ENCODE data around the gene ATG9B. TPM values are rescaled to one million over a fixed set of nuclear protein-coding genes. Genes with fewer than 3 reads are reported as not detected.

ATG9B gene
- total and polyA plus RNA-seq, 2 of the 13 experiments (the other 11 are each of a cell fraction or from before 2014, with no cell fraction given), result 0.24 TPM; not detected in 1

DNA sequence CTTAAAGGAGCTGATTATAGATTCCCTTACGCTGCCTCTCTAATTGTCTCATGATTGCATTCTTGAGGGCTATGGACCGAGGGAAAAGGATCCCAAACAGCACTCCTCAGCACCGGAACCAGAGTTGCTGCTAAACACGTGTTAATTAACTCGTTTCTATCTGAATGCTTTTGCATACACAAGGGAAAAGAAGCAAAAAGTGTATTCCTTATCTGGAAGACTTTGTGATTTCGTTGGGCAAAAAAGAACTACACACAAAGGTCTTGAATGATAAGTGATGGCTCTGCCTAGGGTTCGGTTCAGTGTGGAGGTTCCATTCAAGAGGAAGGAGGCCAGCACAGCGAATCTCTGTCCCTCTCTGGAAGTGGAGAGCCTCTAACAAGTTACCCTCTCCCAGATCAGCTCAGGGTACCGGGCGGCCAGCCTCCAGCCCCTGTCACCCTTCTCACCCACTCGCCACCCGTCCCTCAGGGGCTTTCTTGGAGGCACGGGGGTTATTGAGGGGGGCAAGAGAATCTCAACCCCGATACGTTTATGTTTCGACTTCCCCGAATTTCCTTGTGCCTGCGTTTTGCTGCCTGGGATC, 34.6 kb upstream of the ATG9B start (continued):
- TF ChIP-seq, protein P1, sequence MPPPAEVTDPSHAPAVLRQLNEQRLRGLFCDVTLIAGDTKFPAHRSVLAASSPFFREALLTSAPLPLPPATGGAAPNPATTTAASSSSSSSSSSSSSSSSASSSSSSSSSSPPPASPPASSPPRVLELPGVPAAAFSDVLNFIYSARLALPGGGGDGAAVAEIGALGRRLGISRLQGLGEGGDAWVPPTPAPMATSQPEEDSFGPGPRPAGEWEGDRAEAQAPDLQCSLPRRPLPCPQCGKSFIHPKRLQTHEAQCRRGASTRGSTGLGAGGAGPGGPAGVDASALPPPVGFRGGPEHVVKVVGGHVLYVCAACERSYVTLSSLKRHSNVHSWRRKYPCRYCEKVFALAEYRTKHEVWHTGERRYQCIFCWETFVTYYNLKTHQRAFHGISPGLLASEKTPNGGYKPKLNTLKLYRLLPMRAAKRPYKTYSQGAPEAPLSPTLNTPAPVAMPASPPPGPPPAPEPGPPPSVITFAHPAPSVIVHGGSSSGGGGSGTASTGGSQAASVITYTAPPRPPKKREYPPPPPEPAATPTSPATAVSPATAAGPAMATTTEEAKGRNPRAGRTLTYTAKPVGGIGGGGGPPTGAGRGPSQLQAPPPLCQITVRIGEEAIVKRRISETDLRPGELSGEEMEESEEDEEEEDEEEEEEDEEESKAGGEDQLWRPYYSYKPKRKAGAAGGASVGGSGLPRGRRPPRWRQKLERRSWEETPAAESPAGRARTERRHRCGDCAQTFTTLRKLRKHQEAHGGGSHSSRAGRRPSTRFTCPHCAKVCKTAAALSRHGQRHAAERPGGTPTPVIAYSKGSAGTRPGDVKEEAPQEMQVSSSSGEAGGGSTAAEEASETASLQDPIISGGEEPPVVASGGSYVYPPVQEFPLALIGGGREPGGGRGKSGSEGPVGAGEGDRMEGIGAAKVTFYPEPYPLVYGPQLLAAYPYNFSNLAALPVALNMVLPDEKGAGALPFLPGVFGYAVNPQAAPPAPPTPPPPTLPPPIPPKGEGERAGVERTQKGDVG (CRISPR knock-in tag; IDR thresholded peaks at IDR 0.05; ENCODE audit: borderline replicate concordance), result no peak
- TF ChIP-seq MTF1 (CRISPR knock-in tag; IDR thresholded peaks at IDR 0.05), result no peak
- TF ChIP-seq, protein P2, sequence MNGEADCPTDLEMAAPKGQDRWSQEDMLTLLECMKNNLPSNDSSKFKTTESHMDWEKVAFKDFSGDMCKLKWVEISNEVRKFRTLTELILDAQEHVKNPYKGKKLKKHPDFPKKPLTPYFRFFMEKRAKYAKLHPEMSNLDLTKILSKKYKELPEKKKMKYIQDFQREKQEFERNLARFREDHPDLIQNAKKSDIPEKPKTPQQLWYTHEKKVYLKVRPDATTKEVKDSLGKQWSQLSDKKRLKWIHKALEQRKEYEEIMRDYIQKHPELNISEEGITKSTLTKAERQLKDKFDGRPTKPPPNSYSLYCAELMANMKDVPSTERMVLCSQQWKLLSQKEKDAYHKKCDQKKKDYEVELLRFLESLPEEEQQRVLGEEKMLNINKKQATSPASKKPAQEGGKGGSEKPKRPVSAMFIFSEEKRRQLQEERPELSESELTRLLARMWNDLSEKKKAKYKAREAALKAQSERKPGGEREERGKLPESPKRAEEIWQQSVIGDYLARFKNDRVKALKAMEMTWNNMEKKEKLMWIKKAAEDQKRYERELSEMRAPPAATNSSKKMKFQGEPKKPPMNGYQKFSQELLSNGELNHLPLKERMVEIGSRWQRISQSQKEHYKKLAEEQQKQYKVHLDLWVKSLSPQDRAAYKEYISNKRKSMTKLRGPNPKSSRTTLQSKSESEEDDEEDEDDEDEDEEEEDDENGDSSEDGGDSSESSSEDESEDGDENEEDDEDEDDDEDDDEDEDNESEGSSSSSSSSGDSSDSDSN (CRISPR knock-in tag; IDR thresholded peaks at IDR 0.05), result 0 out of 2 replicates have a peak, but pooled peaks have one; percentile 4
- TF ChIP-seq ZBTB7A (CRISPR knock-in tag; IDR thresholded peaks at IDR 0.05), result 0 out of 2 replicates have a peak, but pooled peaks have one; percentile 12
- TF ChIP-seq HOXD1 (CRISPR knock-in tag; IDR thresholded peaks at IDR 0.05), result no peak
- TF ChIP-seq SNAPC2 (CRISPR knock-in tag; IDR thresholded peaks at IDR 0.05), result no peak
- TF ChIP-seq, protein P3, sequence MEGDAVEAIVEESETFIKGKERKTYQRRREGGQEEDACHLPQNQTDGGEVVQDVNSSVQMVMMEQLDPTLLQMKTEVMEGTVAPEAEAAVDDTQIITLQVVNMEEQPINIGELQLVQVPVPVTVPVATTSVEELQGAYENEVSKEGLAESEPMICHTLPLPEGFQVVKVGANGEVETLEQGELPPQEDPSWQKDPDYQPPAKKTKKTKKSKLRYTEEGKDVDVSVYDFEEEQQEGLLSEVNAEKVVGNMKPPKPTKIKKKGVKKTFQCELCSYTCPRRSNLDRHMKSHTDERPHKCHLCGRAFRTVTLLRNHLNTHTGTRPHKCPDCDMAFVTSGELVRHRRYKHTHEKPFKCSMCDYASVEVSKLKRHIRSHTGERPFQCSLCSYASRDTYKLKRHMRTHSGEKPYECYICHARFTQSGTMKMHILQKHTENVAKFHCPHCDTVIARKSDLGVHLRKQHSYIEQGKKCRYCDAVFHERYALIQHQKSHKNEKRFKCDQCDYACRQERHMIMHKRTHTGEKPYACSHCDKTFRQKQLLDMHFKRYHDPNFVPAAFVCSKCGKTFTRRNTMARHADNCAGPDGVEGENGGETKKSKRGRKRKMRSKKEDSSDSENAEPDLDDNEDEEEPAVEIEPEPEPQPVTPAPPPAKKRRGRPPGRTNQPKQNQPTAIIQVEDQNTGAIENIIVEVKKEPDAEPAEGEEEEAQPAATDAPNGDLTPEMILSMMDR (CRISPR knock-in tag; IDR thresholded peaks at IDR 0.05), result no peak
- no peak for TF ChIP-seq ZNF761 (CRISPR knock-in tag; conservative IDR thresholded peaks at IDR 0.05)
- peak; percentile 53; the same call in 1 of the 2 replicates for TF ChIP-seq NAIF1 (CRISPR knock-in tag; IDR thresholded peaks at IDR 0.05; ENCODE audit: borderline replicate concordance)
- TF ChIP-seq, protein P4, sequence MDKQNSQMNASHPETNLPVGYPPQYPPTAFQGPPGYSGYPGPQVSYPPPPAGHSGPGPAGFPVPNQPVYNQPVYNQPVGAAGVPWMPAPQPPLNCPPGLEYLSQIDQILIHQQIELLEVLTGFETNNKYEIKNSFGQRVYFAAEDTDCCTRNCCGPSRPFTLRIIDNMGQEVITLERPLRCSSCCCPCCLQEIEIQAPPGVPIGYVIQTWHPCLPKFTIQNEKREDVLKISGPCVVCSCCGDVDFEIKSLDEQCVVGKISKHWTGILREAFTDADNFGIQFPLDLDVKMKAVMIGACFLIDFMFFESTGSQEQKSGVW (CRISPR knock-in tag; IDR thresholded peaks at IDR 0.05; ENCODE audit: borderline replicate concordance), result no peak
- TF ChIP-seq, protein P5, sequence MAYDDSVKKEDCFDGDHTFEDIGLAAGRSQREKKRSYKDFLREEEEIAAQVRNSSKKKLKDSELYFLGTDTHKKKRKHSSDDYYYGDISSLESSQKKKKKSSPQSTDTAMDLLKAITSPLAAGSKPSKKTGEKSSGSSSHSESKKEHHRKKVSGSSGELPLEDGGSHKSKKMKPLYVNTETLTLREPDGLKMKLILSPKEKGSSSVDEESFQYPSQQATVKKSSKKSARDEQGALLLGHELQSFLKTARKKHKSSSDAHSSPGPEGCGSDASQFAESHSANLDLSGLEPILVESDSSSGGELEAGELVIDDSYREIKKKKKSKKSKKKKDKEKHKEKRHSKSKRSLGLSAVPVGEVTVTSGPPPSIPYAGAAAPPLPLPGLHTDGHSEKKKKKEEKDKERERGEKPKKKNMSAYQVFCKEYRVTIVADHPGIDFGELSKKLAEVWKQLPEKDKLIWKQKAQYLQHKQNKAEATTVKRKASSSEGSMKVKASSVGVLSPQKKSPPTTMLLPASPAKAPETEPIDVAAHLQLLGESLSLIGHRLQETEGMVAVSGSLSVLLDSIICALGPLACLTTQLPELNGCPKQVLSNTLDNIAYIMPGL (CRISPR knock-in tag; IDR thresholded peaks at IDR 0.05; ENCODE audit: borderline replicate concordance in 1 of 2, low read depth in 1 of 2), result no peak
- no peak for TF ChIP-seq ZNF615 (CRISPR knock-in tag; IDR thresholded peaks at IDR 0.05; ENCODE audit: borderline replicate concordance)
- TF ChIP-seq U2AF1 (optimal IDR thresholded peaks at IDR 0.05; ENCODE audit: low read depth, low read length), result no peak
- TF ChIP-seq PHF8 (CRISPR knock-in tag; IDR thresholded peaks at IDR 0.05), result 0 out of 2 replicates have a peak, but pooled peaks have one; percentile 5
- TF ChIP-seq IRF2 (CRISPR knock-in tag; IDR thresholded peaks at IDR 0.05), result no peak
- no peak for TF ChIP-seq ZNF879 (CRISPR knock-in tag; IDR thresholded peaks at IDR 0.05)
- TF ChIP-seq GZF1 (CRISPR knock-in tag; IDR thresholded peaks at IDR 0.05), result peak; percentile 67; the same call in 1 of the 2 replicates
- TF ChIP-seq ZNF577 (CRISPR knock-in tag; IDR thresholded peaks at IDR 0.05; ENCODE audit: borderline replicate concordance, low read depth), result no peak
- TF ChIP-seq AGO1 (IDR thresholded peaks at IDR 0.05; ENCODE audit: low read depth, low read length, poor library complexity, severe bottlenecking), result no peak
